ENCODE data around the gene VWDE. TPM values are rescaled to one million over a fixed set of nuclear protein-coding genes. Genes with fewer than 3 reads are reported as not detected.
"Not testable (repeated sequence)": the region's sequence is repeated elsewhere in the genome, so short reads cannot be mapped to it uniquely, and the experiment has no call there.

Gene VWDE
- polyA plus RNA-seq (ENCODE audit: insufficient read length): 8.7 TPM
- long read RNA-seq, donor 1, partial matches to known transcripts: 0 of 1 reads
- long read RNA-seq, donor 1, other reads (novel, unspliced or antisense): 0 of 1 reads
- long read RNA-seq, donor 2: 0 reads
- long read RNA-seq, donor 3, partial matches to known transcripts: 0 of 1 reads
- long read RNA-seq, donor 3, other reads (novel, unspliced or antisense): 0 of 1 reads
- long read RNA-seq, donor 4: 0 reads
- long read RNA-seq, donor 5: 0 reads
- long read RNA-seq, donor 6, partial matches to known transcripts: 0 of 1 reads
- long read RNA-seq, donor 6, other reads (novel, unspliced or antisense): 0 of 1 reads
- long read RNA-seq, donor 7, full-length matches to known transcripts: 3 of 3 reads
- long read RNA-seq, donor 7, partial matches to known transcripts: 0 of 3 reads
- long read RNA-seq, donor 7, other reads (novel, unspliced or antisense): 0 of 3 reads
- long read RNA-seq, donor 8: 0 reads

DNA sequence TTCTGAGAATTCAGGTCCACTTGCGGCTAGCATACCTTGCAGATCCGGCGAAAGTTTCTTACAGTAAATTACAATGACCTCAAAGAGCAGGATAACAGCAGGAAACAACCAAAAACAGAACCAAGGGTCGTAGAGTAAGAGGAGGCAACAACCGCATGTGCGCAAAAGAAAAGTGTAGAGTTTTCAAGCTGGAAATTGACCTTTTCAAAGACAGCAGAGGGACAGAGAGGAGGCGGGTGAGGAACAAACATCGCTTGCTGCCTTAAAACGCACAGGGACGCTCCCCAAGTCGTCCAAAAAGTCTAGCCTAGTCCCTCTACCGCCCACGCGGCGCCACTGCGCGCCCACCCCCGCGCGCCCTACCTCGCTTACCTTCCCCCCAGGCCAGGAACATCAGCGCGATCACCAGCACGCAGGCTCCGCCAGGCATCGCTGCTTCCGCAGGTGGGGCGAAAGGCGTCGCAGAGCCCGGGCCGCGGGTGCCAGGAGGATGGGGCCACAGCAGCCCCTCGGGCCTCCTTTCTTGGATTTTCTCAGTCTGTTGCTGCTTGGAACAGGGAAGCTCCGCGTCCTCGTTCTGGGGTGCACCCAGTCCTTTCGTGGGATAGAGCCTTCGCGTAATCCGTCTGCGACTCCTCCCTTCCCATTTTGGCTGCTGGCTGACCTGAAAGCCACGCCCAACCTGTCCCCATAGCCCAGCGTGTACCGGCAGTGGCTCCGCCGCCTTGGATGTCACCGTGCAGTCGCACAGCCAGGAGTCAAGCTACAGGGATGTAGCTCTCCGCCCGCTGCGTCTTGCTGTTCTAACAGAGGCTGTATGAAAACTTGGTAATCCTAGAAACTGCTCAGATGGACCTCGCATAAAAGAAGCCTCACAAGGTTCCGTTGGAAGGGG is at the start of gene VWDE:
VWDE (minus strand) TSS at position 579 of the 895 bp plus-strand sequence; CDS start at position 430, 149 bp downstream.
- DNase-seq: peak; percentile 48

DNA sequence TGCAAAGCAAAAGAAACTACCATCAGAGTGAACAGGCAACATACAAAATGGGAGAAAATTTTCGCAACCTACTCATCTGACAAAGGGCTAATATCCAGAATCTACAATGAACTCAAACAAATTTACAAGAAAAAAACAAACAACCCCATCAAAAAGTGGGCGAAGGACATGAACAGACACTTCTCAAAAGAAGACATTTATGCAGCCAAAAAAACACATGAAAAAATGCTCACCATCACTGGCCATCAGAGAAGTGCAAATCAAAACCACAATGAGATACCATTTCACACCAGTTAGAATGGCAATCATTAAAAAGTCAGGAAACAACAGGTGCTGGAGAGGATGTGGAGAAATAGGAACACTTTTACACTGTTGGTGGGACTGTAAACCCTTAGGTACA is 49.5 kb upstream of the VWDE start:
- DNase-seq: not testable (repeated sequence)

- DNase-seq: no peak
These were observed 47.0 kb upstream of the VWDE start for GRCh38 chr7:12450615-12451014.

DNA sequence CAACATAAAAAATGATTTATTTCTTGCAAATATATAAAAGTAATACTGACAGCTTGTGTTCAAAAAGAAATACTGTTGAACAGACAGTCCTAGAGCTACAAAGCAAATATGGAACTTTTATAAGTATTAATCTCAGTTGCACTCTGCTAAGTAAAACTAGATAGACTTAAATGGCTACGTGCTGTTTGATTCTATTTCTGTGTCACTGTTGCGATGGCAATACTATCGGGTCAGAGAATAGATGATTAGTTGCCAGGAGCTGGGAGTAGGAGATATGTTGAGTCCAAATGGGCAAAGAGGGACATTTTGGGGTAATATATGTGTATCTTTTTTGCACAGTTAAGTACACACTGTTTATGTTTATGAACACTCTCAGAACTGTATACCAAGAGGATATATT is 41.1 kb upstream of the VWDE start:
- no peak for DNase-seq

- no peak for DNase-seq
These were observed 36.6 kb upstream of the VWDE start for GRCh38 chr7:12440229-12440628.

DNA sequence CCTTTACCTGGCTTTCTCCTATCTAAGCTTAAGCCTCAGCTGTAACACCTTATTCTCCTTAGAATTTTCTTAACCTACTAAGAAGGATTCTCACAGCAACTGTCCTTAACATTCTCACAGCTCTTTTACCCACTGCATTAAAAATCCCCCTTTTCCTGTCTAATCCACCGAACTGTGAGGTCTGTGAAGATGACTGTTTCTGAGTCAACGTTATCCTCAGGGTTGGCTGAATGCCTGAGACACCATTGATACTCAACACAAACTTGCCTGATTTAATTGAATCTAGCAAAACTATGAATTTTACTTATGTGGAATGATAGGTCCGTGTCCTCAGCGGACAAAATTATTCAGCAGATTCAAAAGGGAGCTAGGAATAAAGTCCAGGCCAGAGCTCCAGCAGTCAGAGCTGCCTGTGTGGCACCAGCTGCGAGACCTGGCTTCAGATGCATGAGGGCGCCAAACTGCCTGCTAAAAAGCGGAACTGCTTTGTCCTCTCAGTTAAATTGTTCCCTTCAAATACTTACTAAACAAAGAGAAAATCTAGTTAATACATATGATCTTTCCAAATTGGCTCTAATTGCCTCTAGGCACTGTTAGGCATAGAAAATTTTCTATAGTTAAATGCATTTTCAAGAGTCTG is 33.4 kb upstream of the VWDE start:
- DNase-seq: no peak

- no peak for DNase-seq
These were observed 32.5 kb upstream of the VWDE start for GRCh38 chr7:12436126-12436525.

DNA sequence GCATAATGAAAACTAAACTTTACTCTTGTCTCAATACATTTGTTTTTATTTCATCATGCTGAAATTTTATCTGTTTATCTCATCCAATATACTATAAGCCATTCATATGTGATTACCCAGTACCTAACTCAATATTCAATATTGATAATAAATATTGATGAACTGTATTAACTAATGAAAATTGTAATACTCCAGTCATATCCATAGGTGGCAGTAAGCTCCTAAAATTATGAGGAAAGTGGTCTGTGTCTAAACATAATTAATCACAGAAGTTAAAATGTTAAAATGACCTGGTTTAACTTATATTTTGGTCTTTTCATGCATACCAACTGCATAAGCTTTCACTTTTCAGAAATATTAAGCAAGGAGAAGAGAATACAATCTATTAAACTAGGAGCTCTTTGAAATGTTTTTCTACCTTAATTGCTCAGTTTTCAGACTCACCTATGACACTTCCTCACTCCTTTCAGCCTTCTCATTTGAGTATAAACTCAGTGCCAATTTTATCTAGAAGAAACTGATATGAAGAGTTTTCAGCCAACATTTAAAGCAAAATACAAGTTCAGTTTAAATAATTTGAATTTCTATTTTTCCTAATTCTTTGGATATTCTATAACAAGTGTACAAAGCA is 30.5 kb upstream of the VWDE start:
- no peak for DNase-seq

DNA sequence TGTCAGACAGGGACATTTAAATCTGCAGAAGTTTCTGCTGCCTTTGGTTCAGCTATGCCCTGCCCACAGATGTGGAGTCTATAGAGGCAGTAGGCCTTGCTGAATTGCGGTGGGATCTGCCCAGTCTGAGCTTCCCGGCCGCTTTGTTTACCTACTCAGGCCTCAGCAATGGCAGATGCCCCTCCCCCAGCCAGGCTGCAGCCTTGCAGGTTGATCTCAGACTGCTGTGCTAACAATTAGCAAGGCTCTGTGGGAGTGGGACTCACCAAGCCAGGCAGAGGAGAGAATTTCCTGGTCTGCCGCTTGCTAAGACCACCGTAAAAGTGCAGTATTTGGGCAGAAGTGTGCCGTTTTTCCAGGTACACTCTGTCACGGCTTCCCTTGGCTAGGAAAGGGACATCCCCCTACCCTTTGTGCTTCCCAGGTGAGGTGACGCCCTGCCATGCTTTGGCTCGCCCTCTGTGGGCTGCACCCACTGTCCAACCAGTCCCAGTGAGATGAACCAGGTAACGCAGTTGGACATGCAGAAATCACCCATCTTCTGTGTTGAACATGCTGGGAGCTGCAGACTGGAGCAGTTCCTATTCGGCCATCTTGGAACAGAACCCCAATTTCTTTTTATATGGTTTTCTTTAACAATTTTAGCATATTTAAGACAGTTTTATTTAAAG is 28.4 kb upstream of the VWDE start:
- DNase-seq: no peak

DNA sequence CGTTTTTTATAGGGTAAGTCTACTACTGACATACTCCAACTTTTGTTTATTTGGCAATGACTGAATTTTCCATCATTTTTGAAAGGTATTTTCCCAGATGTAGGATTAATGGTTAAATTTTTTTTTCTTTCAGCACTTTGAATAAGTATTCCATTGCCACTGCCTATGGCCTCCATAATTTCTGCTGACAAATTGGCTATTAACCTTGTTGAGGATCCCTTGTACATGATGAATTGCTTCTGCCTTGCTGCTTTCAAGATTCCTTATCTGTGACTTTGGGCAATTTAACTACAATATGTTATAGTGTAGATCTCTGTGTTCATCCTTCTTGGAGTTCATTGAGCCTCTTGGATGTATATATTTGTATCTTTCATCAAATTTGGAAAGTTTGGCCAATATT is 21.6 kb upstream of the VWDE start:
- no peak for DNase-seq

GRCh38 chr7:12423997-12424745 is 20.5 kb upstream of the VWDE start:
- no peak for DNase-seq

- DNase-seq: no peak
These were observed 19.8 kb upstream of the VWDE start for GRCh38 chr7:12423355-12423996.

GRCh38 chr7:12422554-12423320 is 19.1 kb upstream of the VWDE start:
- DNase-seq: no peak

DNA sequence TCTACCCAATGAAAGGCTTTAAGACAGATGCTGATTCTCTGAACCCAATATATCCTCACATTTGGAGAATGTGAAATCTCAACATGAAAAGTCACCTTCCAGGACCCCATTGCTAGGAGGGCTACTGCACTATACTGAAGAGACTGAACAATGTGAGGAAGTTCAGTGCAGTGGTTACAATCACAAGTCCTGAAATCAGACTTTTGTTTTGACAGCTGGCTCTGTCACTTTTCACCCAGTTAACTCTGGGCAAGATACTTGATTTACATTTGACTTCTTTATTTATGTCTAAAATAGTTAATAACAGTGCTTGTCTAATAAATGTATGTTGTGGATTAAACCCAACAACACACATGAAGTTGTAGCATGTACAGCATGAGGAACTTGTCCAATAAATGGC is 14.8 kb upstream of the VWDE start:
- no peak for DNase-seq

GRCh38 chr7:12415072-12415471 is 11.4 kb upstream of the VWDE start:
- no peak for DNase-seq

GRCh38 chr7:12412407-12412806 is 8.7 kb upstream of the VWDE start:
- no peak for DNase-seq

GRCh38 chr7:12410523-12410922 is 6.9 kb upstream of the VWDE start:
- DNase-seq: no peak

DNA sequence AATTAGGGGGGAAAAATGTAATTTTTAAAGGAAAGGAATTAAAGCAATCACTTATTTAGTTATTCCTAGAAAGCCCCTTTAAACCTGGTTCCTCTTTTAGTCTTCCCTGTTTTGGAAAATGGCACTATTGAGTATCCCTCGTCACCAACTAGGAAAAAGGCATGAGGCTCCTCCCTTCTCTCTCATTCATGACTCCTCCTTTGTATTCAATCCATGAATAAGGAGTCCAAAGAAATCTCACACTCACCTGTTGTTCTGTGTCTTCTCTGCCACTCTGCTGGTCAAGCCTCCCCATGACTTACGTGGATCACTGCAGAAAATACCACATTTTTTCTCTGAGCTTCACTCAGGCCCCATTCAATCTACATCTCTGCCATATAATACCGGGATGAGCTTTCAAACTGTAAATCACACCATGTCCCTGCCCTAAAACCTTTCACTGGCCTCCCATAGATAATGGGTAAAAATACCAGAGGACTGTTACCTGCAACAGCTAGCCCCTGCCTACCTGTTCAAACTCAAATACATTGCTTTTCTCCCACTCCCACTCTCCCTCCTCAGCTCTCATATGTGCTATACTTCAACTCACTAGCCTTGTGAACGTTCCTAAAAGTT is 5.5 kb upstream of the VWDE start:
- DNase-seq: no peak

GRCh38 chr7:12407652-12408051 is 4.0 kb upstream of the VWDE start:
- not testable (repeated sequence) for DNase-seq
